ENCODE data around the gene TYW5. TPM values are rescaled to one million over a fixed set of nuclear protein-coding genes. Genes with fewer than 3 reads are reported as not detected.

TYW5 gene
- total RNA-seq, 1 experiment from 2014 or later, result 13.5 TPM

- TF ChIP-seq, protein P1, sequence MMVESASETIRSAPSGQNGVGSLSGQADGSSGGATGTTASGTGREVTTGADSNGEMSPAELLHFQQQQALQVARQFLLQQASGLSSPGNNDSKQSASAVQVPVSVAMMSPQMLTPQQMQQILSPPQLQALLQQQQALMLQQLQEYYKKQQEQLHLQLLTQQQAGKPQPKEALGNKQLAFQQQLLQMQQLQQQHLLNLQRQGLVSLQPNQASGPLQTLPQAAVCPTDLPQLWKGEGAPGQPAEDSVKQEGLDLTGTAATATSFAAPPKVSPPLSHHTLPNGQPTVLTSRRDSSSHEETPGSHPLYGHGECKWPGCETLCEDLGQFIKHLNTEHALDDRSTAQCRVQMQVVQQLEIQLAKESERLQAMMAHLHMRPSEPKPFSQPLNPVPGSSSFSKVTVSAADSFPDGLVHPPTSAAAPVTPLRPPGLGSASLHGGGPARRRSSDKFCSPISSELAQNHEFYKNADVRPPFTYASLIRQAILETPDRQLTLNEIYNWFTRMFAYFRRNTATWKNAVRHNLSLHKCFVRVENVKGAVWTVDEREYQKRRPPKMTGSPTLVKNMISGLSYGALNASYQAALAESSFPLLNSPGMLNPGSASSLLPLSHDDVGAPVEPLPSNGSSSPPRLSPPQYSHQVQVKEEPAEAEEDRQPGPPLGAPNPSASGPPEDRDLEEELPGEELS (CRISPR knock-in tag; IDR thresholded peaks at IDR 0.05), result no peak
- TF ChIP-seq E2F5 (CRISPR knock-in tag; IDR thresholded peaks at IDR 0.05) (no peak), SMAD3 (CRISPR knock-in tag; IDR thresholded peaks at IDR 0.05; ENCODE audit: borderline replicate concordance) (no peak), ATF1 (CRISPR knock-in tag; IDR thresholded peaks at IDR 0.05) (no peak), MYBL2 (CRISPR knock-in tag; IDR thresholded peaks at IDR 0.05) (no peak), ZNF396 (CRISPR knock-in tag; IDR thresholded peaks at IDR 0.05; ENCODE audit: borderline replicate concordance) (no peak), TP53 (CRISPR knock-in tag; IDR thresholded peaks at IDR 0.05) (no peak), ZMAT4 (CRISPR knock-in tag; IDR thresholded peaks at IDR 0.05) (no peak), TEAD4 (CRISPR knock-in tag; IDR thresholded peaks at IDR 0.05) (no peak)
- TF ChIP-seq, protein P2, sequence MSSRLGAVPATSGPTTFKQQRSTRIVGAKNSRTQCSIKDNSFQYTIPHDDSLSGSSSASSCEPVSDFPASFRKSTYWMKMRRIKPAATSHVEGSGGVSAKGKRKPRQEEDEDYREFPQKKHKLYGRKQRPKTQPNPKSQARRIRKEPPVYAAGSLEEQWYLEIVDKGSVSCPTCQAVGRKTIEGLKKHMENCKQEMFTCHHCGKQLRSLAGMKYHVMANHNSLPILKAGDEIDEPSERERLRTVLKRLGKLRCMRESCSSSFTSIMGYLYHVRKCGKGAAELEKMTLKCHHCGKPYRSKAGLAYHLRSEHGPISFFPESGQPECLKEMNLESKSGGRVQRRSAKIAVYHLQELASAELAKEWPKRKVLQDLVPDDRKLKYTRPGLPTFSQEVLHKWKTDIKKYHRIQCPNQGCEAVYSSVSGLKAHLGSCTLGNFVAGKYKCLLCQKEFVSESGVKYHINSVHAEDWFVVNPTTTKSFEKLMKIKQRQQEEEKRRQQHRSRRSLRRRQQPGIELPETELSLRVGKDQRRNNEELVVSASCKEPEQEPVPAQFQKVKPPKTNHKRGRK (CRISPR knock-in tag; IDR thresholded peaks at IDR 0.05; ENCODE audit: borderline replicate concordance), result no peak
- TF ChIP-seq, protein P3, sequence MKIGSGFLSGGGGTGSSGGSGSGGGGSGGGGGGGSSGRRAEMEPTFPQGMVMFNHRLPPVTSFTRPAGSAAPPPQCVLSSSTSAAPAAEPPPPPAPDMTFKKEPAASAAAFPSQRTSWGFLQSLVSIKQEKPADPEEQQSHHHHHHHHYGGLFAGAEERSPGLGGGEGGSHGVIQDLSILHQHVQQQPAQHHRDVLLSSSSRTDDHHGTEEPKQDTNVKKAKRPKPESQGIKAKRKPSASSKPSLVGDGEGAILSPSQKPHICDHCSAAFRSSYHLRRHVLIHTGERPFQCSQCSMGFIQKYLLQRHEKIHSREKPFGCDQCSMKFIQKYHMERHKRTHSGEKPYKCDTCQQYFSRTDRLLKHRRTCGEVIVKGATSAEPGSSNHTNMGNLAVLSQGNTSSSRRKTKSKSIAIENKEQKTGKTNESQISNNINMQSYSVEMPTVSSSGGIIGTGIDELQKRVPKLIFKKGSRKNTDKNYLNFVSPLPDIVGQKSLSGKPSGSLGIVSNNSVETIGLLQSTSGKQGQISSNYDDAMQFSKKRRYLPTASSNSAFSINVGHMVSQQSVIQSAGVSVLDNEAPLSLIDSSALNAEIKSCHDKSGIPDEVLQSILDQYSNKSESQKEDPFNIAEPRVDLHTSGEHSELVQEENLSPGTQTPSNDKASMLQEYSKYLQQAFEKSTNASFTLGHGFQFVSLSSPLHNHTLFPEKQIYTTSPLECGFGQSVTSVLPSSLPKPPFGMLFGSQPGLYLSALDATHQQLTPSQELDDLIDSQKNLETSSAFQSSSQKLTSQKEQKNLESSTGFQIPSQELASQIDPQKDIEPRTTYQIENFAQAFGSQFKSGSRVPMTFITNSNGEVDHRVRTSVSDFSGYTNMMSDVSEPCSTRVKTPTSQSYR (CRISPR knock-in tag; IDR thresholded peaks at IDR 0.05), result no peak
Observed at GRCh38 chr2:199991691-199992090, 36.4 kb upstream of the TYW5 start (continued).

DNA sequence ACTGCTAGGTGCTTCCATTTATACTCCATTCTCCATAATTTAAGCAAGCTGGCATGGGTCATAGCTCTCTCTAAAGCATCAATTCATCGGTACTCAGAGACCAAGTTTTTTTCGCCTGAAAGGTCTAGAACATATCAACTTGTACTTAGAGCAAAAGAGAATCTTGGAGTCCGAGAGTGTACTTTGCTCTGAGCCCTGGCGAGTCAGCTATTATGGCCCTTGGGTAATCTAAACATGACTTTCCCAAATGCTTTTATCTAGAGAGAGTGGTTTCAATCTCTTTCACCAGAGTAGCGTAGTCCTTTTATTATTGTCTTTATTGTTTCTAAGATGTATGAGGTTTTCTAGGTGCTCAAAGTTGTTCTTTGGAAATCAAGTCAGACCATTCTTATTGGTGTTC is 34.5 kb upstream of the TYW5 start:
- Mint-ChIP-seq H3K4me3 (no peak overlapping the region), H3K27ac (no peak overlapping the region), H3K27me3 (ENCODE audit: low read depth) (no peaks in the 10 kb centered on the region), H3K9me3 (peaks cover 13% of the 10 kb centered on the region), H3K4me1 (peaks cover 6% of the 10 kb centered on the region), H3K36me3 (no peaks in the 10 kb centered on the region)
- DNase-seq (ENCODE audit: low spot score) (no peak), ATAC-seq (no peak)
- no peak for TF ChIP-seq NFATC4 (CRISPR knock-in tag; IDR thresholded peaks at IDR 0.05)
- TF ChIP-seq NR2C2 (CRISPR knock-in tag; IDR thresholded peaks at IDR 0.05), result no peak
- no peak for TF ChIP-seq NR3C1 (CRISPR knock-in tag; conservative IDR thresholded peaks at IDR 0.05; ENCODE audit: low read depth)
- no peak for TF ChIP-seq ZNF263 (CRISPR knock-in tag; IDR thresholded peaks at IDR 0.05; ENCODE audit: low read depth)
- TF ChIP-seq OVOL2 (CRISPR knock-in tag; IDR thresholded peaks at IDR 0.05; ENCODE audit: borderline replicate concordance), result no peak
- TF ChIP-seq FOXK1 (CRISPR knock-in tag; IDR thresholded peaks at IDR 0.05), result no peak
- POLR2A ChIA-PET, result no interaction called here
- CTCF ChIA-PET, result interaction anchor here (1.0 kb wide), 1 partner anchor 491 kb away, joined by 3 read pairs; no protein-coding TSS in a partner anchor

DNA sequence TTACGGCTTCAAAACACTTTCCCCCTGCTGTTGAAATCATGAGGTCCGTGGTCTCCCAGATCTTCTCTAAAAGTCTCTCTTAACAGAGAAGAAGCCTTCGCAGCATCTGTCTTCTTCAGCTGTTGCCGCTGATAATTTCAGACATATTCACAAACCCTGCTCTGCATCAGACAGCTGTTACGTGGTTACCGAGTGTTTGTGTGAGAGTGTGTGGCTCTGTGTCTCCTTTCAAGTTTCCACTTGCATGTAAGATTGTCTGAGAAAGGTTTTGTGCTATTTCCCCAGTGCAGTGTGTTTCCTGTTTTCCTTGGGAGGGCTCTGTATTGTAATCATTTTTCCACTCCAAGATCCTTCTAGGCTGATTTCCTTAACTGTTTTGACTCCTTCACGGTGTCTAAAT is 32.9 kb upstream of the TYW5 start:
- no peak for ATAC-seq
- no peak overlapping the region for H3K27ac Mint-ChIP-seq
- H3K36me3 Mint-ChIP-seq, result no peaks in the 10 kb centered on the region
- DNase-seq (ENCODE audit: low spot score), result no peak
- H3K9me3 Mint-ChIP-seq, result peaks cover 13% of the 10 kb centered on the region
- CTCF ChIA-PET, result interaction anchor here (1.0 kb wide), 1 partner anchor 496 kb away, joined by 3 read pairs; no protein-coding TSS in a partner anchor
- H3K4me1 Mint-ChIP-seq, result peaks cover 22% of the 10 kb centered on the region
- POLR2A ChIA-PET, result no interaction called here
- no peaks in the 10 kb centered on the region for H3K27me3 Mint-ChIP-seq (ENCODE audit: low read depth)
- no peak overlapping the region for H3K4me3 Mint-ChIP-seq
- TF ChIP-seq, protein P4, sequence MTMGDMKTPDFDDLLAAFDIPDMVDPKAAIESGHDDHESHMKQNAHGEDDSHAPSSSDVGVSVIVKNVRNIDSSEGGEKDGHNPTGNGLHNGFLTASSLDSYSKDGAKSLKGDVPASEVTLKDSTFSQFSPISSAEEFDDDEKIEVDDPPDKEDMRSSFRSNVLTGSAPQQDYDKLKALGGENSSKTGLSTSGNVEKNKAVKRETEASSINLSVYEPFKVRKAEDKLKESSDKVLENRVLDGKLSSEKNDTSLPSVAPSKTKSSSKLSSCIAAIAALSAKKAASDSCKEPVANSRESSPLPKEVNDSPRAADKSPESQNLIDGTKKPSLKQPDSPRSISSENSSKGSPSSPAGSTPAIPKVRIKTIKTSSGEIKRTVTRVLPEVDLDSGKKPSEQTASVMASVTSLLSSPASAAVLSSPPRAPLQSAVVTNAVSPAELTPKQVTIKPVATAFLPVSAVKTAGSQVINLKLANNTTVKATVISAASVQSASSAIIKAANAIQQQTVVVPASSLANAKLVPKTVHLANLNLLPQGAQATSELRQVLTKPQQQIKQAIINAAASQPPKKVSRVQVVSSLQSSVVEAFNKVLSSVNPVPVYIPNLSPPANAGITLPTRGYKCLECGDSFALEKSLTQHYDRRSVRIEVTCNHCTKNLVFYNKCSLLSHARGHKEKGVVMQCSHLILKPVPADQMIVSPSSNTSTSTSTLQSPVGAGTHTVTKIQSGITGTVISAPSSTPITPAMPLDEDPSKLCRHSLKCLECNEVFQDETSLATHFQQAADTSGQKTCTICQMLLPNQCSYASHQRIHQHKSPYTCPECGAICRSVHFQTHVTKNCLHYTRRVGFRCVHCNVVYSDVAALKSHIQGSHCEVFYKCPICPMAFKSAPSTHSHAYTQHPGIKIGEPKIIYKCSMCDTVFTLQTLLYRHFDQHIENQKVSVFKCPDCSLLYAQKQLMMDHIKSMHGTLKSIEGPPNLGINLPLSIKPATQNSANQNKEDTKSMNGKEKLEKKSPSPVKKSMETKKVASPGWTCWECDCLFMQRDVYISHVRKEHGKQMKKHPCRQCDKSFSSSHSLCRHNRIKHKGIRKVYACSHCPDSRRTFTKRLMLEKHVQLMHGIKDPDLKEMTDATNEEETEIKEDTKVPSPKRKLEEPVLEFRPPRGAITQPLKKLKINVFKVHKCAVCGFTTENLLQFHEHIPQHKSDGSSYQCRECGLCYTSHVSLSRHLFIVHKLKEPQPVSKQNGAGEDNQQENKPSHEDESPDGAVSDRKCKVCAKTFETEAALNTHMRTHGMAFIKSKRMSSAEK (CRISPR knock-in tag; IDR thresholded peaks at IDR 0.05; ENCODE audit: borderline replicate concordance), result no peak
- TF ChIP-seq SOX15 (CRISPR knock-in tag; IDR thresholded peaks at IDR 0.05), result no peak
- TF ChIP-seq ZNF396 (CRISPR knock-in tag; IDR thresholded peaks at IDR 0.05; ENCODE audit: borderline replicate concordance), result no peak
- no peak for TF ChIP-seq USF1 (CRISPR knock-in tag; IDR thresholded peaks at IDR 0.05)
- no peak for TF ChIP-seq TEAD4 (CRISPR knock-in tag; IDR thresholded peaks at IDR 0.05)

Measured in WTC11 (cell line).